Sciatic nerve (tissue), 2 donors: ENCODE results near the gene LIFR. TPM values are rescaled to one million over a fixed set of nuclear protein-coding genes. Genes with fewer than 3 reads are reported as not detected.

ENCODE experiments used
- ATAC-seq: fragments of 200-7000 bp; cut with Tn5 transposase; one replicate; pipeline ENCODE4 v1.9.1; 2020; ENCODE audit warnings: mild to moderate bottlenecking, moderate library complexity
- DNase-seq: peaks from one replicate; pipeline ENCODE4 v3.0.0-alpha.2; 2020; ENCODE audit warnings: low spot score
- intact Hi-C: fragments of 100-400 bp; cut with DNase I; formaldehyde crosslinking; loops from one replicate; pipeline ENCODE4 v1.14.2; 2022
- total RNA-seq: library from RNA; stranded (reverse); fragmentation: NEBNext Ultra II Directional; extraction: Animal tissue kit (Norgen Biotek cat#: 25700); gene quantifications from one replicate; pipeline ENCODE4 v1.2.1, GENCODE V29; 2021
- donor health status: DM: no; HTN: no; CAD: no.
- donor health status: DM: no; HTN: no; CAD: no.

The LIFR gene
- total RNA-seq, 1 donor from 2014 or later: 106 TPM

DNA sequence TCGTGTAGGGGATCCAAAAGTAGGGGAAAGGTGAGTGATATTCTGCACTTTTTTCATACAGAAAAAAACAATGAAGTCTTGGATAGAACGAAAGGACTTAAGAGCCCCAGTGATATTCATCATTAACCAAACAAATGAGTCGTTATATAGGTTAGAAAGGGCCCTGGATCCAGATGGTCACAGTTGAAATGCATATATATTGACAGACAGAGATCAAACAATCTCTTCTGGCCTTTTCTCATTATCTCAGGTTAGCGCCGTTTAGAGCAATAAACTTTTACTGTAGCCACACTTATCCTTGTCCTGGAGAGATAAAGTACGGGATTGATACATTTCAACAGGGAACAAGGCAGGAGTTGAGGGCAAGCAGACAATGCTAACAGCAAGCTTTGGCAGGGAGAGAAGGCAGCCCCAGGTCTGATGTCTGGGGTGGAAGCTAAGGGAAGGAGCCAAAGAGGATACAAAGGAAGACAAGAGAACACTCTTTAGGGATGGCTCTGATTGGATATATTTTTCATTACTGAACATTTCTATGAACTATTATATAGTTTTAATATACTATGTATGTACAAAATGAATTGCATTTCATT, 77.0 kb downstream of the LIFR start:
- ATAC-seq (no peak), DNase-seq (no peak)
- intact Hi-C loops: no loop called here

DNA sequence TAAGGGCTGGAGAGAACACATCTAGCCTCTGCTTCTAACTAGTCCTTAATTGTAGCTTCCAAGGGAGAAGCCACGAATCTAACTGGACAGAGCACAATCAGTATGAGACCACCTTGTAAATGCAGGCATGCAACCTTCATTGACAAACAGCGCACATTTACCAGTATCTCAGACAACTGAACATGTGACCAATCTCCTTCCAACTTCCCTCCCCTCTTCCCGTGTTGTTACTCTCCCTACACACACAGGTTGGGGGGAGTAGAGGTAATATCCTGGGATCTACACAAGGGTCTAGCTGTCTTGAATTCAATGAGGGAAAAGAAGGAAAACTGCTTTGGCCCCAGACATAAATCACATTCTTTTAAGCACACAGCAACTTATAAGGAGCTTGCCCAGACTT, 77.6 kb downstream of the LIFR start:
- intact Hi-C loops: no loop called here
- ATAC-seq: no peak
- DNase-seq: no peak

DNA sequence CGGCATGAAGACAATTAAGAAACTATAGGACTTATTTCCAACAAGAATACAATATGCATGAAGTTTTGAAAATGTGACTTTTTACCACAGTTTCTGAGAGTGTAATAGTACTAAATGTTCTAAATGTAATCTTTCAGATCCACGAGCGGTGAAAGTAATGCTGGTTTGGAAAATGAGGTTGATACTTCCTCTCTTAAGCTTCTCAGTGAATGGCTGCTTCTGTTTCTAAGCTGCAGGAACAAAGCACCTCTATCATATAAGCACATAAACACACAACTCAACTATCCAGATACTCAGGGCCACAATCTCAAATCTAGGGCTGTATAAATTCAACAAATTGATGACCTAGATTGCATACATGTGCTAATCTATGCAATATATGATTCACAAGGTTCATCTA, 78.3 kb downstream of the LIFR start:
- intact Hi-C loops: no loop called here
- no peak for DNase-seq
- no peak for ATAC-seq

DNA sequence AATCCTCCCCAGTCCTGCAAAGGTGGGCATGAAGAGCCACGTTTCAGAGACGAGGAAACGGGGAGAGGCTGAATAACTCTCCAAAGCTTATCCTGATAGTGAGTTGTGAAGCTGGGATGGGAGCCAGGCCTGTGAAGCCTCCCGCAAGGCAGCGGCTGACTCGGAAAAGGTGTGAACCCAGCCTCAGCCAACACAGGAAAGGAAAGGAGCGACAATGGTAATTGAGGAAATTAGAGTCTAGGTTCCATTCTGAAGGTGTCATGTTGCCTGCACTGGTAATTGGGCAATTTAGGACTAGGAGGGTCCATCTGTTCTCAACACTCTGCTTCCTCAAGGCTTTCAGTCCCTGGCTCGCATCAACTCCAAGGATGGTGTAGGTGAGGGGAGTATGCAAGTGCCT, 83.4 kb downstream of the LIFR start:
- DNase-seq: no peak
- intact Hi-C loops: no loop called here
- ATAC-seq: no peak

DNA sequence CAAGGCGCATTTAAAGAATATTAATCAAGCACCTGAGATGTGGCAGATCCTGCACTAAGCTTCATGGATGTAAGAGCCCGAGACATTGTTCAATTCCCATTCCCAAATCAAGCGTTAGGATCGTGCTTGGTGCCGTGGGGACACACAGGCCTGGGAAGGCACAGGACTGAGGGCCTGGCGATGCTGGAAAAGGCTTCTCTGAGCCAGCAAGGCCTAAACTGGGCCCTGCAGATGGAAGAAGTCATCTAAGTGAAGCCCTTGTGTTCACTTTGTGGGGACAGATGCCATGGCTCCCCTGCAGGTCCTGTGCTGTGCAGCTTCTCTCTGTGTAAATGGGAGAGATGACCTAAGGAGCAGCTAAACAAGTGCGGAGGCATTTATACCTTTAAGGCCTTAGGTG, 83.9 kb downstream of the LIFR start:
- no peak for DNase-seq
- intact Hi-C loops: no loop called here
- no peak for ATAC-seq

DNA sequence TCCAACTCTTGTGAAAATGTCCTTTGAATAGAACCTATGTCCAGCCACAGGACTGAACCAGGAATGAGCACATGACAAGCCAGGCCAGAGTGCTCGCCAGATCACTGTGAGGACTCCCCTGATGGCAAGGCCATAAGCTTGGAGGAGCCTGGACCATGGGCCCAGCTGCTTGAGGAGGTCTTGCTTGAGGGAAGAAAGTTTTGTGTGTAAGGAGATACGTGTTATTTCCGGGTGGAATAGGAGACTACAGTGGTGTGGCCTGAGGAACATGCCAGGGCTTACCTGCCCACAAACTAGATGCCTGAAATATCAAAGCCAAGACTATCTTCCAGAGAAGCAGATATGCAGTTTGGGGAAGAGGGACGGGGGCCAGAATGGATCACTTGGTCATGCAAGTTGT, 84.7 kb downstream of the LIFR start:
- ATAC-seq (no peak), DNase-seq (no peak)
- intact Hi-C loops: no loop called here

DNA sequence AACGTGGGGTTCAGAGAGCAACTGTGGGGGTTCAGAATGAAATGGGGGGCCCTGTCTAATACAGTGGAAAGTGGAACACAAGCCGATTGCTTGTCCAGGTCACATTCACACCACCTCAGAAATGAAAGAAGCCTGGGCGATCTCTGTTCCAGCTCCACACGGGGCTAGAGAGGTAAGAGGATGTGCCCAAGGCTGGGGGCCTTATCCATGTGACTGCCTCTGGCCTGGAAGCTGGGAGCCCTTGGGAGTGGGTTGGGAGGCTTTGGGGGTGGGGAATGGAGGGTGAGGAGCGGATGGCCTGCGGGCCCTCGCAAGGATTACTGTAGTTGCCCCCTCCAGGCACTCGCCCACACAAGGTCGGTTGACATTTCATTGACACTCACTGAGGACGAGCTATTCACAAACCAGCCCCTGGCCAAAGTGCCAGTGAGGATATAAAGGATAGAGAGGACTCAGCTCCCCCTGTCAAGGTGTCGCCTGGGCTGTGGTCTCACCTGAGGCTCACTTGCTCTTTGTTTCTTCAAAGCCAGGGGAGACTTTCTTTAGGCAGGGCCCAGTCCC, 86.7 kb downstream of the LIFR start:
- ATAC-seq (no peak), DNase-seq (no peak)
- intact Hi-C loops: no loop called here

DNA sequence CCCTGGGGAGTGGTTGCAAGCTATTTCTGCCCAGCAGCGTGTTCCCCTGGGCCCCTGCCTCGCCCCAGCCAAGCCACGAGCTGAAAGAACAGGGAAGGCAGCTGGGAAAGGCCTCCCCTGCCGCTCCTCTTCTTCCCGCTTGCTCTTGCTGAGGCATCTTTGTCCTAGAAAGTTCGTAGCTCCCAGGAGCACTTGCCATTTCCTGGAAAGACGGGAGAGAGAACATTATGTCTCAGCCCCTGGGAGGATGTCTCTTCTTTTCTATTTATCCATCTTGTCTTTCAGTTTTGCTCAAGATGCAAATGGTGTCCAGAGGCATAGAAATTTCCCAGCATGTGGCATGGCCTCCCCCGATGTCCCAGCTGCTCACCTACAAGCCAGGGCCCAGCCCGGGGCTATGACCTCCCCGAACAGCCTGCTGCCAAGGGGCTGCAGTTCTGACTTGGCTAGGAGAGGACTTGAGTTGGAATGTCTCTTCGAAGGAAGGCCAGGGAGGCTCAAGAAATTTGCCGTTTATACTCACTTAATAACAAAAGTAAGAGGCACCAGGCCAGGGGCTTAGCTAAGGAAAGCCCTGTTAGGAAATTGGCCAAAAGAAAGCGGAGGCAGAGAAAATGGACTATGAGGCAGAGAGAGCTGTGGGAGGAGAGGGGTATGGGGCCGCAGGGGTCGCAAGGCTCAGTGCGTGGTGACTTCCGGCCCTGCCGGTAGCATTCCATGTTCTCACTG, 87.3 kb downstream of the LIFR start:
- DNase-seq (peak; percentile 83), ATAC-seq (peak; percentile 77)
- intact Hi-C loops: no loop called here

DNA sequence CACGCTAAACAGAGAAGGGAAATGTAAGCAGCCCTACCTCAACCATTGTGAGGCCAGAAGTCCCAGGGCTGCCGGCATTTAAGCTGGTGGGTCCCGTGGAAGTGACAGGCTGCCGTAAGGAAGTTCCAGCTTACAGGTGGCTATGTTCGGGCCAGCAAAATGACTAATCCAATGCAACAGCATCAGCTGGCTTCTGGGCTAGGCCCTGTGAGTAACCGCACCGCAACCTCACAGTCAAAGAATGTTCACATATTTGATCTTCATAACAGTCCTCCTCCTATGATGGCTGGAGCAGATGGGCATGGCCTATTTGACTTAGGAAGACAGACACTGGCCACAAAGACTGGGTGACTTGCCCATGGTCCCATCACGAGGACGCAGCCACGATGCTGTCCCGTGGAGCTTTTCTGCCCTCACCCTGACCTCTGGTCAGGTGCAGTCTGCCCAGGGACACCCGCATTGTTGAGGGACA, 88.2 kb downstream of the LIFR start:
- ATAC-seq (peak; percentile 54), DNase-seq (no peak)
- intact Hi-C loops: no loop called here

DNA sequence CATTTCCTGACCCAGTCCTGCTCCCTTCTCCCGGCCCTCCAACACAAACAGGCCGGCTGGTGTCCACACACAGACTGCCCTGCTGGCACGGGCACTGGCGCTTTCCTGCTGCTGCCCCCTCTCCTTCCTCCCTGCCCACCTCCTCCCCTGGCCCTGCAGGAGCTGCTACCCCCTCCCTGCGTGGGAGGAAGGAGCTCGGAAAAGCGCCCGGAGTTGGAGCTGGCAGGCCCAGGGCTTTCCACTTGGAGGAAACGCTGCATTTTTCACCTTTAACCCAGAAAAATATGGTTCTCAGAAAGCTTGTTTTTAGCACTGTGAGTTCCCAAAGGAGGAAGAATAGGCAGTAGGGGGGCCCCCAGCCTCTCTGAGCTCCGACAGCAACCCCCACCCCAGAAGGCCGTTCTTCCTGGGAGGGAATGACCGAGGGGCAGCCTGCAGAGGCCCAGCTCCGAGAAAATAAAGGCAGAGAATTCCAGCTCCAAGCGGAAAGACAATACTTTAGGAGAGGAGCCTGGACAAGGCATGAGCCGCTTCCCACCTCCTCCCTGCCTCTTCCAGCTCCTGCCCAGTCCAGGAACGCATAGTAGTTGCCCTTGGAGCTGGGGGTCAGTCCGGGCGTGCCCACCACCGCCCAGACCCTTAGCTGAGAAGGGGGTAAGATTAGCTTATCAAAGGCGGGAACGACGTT, 88.9 kb downstream of the LIFR start:
- intact Hi-C loops: no loop called here
- DNase-seq (peak; percentile 76), ATAC-seq (peak; percentile 60)

DNA sequence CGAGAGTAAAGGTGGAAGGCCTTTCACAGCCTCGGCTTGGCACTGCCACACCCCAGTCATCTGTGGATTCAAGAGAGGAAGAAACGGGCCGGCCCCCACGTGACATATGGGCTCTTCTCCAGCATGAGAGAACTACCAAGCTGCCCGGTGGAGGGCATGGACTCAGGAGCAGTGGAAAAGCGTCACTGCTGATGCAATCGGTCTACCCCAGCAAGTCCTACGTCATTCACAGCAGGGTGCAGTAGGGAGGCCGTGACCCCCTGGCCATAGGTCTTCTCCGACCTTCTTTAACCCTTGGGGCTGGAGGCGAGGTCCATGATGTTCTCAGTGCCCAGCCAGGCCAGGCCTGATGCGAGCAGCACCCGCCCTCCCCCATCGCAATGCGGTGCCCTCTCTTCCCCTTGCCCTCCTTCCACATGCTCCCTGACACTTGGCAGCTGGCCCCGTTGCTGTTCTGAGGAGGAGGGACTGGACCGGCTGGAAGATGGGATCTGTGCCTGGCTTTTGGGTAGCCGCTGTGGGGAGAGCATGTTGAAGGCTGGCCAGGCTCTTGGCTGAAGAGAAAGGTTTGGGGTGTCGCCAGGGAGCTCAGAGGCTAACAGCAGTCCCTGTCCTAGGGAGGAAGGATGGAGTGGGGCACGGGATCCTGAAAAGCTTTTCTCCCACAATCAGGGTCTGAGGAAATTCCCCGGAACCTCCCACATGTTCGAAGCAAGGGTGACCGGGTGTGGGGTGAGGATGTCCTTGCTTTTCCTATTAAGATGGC, 89.8 kb downstream of the LIFR start:
- intact Hi-C loops: no loop called here
- DNase-seq (peak; percentile 91), ATAC-seq (peak; percentile 72)

DNA sequence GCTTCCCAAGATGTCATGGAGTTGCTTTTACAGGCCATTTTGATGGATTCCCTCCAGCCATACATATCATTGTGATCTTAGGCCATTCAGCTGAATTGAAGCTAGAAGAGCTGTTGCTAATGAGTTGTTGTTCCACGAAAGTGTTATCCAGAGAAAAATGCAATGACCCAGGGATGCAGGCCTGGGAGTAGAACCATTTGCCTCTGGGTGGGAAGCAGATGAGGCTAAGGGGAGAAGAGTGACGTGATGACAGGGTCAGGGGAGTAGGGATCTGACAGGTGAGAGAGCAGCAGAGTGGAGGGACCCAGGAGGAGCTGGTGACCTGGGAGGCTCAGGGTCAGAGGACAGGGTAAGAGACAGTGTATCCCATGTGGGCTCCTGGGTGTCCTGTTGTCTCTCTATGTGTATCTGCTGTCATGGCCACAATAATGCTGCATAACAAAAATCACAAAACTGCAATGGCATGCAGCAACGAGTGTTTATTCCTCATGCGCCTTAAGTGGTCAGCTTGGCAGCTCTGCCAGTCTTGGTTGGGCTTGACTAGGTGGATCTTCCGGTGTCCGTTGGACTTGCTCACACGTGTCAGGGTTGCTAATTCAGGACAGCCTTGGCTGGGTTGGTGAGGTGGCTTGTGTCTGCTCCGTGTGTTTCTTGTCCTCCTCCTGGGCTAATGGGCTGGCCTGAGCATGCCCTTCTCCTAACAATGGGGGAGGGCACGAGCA, 90.6 kb downstream of the LIFR start:
- intact Hi-C loops: no loop called here
- ATAC-seq (no peak), DNase-seq (no peak)

DNA sequence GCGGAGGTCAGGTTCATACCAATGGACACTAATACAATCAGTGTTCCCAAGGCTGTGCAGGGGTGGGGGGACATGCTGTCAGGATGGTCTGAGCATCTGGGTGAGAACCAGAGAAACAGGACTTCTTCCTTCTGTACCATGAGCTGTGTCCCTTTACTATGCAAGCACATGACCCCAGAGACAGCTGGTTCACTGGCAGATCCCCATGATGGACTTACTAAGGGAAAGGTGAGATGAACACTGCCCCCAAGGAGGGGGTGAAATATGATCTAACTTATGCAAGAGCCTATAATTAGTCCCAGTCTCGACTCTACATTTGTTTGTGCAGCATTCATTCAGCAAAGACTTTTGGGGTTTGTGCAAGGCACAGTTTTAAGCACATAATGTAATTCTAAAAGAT, 91.4 kb downstream of the LIFR start:
- ATAC-seq: no peak
- no peak for DNase-seq
- intact Hi-C loops: no loop called here

DNA sequence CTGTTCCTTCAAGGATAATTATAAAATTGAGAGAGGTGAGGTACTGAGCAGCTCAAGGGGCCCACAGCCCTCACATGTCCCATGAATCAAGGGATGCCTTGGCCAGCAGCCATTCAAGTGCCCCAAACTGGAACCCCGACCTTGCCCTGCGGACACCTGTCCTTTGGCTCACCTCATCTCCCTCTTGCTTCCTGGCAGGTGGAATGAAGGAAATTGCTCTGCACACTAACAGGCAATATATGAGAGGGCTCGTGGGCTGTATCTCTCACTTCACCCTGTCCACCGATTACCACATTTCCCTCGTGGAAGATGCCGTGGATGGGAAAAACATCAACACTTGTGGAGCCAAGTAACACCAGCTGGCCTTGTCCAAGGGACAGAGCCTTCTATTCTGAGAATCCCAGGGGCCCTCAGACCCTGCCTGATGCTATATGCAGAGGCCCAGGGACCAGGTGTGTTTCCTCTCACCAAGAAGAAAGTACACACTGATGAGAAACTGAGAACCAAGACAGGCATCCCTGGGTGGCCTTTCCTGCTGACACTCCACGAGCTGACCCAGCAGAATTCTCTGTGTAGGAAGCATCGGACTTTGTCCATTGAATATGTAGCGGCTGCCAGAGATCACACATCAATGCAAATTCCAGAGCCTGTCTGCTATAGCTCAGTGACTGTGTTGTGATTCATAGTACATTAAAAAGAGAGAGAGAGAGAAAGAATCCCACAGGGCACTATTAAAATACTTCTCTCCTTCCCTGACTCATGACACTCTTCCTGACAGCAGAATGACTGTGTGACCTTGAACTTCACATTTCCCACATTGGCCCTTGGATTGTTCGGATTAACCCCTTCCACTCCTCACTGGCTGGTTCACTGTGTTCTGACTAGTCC, 92.6 kb downstream of the LIFR start:
- DNase-seq (no peak), ATAC-seq (no peak)
- intact Hi-C loops: no loop called here

DNA sequence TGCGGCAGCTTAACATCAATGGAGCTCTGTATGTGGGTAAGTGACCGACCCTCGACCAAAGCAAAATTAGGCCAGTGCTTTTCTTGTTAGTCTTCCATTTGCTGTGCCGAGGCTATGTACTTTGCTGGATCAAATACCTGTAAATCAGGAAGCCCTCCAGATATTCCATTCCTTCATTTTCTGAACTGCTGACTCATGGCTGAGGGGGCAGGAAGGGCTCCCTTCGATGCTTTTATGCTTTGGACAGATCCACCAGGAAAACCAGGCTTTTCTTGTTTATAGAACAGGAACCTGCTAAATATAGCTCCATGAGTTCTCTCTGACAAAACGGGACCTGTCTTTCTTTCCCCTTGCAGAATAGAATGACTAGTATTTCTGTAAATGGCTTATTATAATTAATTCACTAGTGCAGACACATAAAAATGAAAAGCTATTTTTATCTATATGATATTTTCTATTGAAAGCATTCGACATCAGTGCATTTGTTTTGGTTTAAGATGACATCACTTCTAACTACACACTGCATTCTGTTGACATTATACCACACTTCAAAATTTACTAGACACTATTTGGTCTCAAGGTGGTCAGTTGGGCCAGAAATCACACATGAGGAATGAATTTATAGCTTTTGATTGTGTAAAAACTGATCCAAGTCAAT, 93.3 kb downstream of the LIFR start:
- intact Hi-C loops: no loop called here
- ATAC-seq (no peak), DNase-seq (no peak)

DNA sequence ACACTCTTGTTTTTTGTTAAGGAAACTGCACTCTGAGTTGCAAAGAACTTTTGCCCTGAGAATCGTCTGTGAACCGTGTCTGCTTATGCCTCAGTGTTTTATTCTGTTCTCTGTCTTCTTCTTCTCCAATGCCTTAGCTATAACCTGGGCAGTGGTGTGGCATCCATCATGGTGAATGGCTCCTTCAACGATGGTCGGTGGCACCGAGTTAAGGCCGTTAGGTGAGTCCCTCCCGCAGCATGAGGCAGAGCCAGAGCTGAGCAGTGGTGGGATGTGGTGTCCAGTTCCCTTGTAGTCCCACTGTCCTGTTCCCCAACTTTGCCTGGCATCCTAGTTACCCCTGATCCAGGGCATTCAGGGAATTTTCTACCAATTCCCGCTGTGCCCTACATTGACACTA, 98.3 kb downstream of the LIFR start:
- intact Hi-C loops: no loop called here
- ATAC-seq (no peak), DNase-seq (peak; percentile 40)

DNA sequence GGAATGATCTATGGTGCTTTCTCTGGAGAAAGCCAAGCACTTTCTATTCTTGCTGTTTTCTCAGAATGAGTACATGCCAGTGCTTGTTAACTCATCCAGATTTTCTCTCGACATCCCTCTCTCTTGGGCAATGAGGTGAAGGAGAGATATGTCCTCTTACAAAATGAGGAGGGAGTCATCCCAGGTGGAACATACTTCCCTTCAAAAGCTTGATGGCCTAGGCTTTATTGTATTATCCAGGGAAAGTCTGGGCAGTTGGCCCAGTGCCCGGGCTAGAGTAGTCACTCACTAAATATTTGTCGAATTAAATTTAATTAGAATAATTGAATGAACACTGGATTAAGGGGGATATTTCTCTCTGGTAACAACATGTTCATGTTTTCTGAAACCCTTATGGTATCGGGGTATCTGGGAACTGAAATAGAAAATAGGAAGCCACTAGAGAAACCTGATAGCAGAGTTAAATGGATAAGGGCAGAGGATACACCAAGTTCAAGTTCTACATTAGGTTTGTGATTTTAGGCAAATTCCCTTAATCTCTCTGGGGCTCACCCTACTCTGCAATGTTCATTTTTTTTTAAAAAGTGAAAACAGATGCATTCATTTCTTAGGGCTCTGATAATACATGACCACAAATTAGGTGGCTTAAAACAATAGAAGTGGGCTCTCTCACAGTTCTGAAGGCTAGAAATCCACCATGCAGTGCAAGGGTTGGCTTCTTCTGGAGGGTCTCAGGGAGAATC, 99.6 kb downstream of the LIFR start:
- DNase-seq (peak; percentile 62), ATAC-seq (peak; percentile 28)

More for the DNA sequence above, 99.6 kb downstream of the LIFR start:
- intact Hi-C loops: no loop called here
